ENCODE data around the gene TTC16.

- TF ChIP-seq GATA3 (IDR thresholded peaks at IDR 0.05; ENCODE audit: low read depth, low read length) = no peak
- peak; percentile 40; the same call in 1 of the 2 replicates for TF ChIP-seq GATA2 (IDR thresholded peaks at IDR 0.05; ENCODE audit: low read depth, low read length)
Observed at GRCh38 chr9:127761491-127761956, 45.6 kb downstream of the TTC16 start.
